ENCODE measurements around the gene SULT4A1.

The SULT4A1 gene

DNA sequence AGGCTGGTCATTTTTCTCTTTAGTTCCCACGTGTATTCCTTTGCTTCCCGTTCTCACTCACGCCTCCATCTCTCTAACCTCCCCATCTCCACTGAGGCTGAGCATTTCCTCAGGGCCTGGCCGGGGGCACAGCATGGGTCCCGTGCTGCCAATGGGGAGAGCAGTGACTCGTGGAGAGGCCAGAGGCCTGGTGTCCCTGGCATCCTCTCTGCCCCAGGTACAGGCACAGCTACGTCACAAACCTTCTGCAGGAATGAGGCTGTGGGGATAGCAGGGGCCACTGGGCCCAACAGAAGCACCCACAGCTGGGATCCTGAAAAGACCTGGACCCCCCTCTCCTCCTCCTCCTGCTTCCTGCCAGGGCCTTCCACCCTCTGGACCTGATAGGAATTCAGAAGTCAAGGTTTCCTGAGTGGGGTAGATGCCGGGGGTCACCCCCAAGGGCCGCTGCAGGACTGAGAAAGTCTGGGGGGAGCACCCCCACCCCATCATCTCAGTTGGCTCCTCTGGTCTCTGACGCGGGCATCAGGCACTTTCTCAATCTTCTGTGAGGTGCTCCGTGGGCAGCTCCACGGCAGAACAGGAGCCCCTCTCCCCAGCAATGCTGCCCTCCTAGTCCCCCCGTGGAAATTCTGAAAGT, 17.7 kb upstream of the SULT4A1 start:
- Histone ChIP-seq H3K27me3 (ENCODE audit: insufficient read depth, poor library complexity, severe bottlenecking) (no peaks in the 10 kb centered on the region), H3K4me3 (replicated peaks; ENCODE audit: insufficient read depth, low read length) (no peak overlapping the region), H3K27ac (replicated peaks) (no peak overlapping the region)
- DNase-seq (ENCODE audit: low read depth in 1 of 2, low spot score in 1 of 2) = no peak
- TF ChIP-seq, protein P1, sequence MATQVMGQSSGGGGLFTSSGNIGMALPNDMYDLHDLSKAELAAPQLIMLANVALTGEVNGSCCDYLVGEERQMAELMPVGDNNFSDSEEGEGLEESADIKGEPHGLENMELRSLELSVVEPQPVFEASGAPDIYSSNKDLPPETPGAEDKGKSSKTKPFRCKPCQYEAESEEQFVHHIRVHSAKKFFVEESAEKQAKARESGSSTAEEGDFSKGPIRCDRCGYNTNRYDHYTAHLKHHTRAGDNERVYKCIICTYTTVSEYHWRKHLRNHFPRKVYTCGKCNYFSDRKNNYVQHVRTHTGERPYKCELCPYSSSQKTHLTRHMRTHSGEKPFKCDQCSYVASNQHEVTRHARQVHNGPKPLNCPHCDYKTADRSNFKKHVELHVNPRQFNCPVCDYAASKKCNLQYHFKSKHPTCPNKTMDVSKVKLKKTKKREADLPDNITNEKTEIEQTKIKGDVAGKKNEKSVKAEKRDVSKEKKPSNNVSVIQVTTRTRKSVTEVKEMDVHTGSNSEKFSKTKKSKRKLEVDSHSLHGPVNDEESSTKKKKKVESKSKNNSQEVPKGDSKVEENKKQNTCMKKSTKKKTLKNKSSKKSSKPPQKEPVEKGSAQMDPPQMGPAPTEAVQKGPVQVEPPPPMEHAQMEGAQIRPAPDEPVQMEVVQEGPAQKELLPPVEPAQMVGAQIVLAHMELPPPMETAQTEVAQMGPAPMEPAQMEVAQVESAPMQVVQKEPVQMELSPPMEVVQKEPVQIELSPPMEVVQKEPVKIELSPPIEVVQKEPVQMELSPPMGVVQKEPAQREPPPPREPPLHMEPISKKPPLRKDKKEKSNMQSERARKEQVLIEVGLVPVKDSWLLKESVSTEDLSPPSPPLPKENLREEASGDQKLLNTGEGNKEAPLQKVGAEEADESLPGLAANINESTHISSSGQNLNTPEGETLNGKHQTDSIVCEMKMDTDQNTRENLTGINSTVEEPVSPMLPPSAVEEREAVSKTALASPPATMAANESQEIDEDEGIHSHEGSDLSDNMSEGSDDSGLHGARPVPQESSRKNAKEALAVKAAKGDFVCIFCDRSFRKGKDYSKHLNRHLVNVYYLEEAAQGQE (IDR thresholded peaks at IDR 0.05; ENCODE audit: insufficient replicate concordance, low read depth) = no peak
- no peak for TF ChIP-seq GABPA (IDR thresholded peaks at IDR 0.05; ENCODE audit: low read depth)
- TF ChIP-seq SPI1 (IDR thresholded peaks at IDR 0.05; ENCODE audit: borderline replicate concordance, low read depth) = no peak
- TF ChIP-seq, protein P2, sequence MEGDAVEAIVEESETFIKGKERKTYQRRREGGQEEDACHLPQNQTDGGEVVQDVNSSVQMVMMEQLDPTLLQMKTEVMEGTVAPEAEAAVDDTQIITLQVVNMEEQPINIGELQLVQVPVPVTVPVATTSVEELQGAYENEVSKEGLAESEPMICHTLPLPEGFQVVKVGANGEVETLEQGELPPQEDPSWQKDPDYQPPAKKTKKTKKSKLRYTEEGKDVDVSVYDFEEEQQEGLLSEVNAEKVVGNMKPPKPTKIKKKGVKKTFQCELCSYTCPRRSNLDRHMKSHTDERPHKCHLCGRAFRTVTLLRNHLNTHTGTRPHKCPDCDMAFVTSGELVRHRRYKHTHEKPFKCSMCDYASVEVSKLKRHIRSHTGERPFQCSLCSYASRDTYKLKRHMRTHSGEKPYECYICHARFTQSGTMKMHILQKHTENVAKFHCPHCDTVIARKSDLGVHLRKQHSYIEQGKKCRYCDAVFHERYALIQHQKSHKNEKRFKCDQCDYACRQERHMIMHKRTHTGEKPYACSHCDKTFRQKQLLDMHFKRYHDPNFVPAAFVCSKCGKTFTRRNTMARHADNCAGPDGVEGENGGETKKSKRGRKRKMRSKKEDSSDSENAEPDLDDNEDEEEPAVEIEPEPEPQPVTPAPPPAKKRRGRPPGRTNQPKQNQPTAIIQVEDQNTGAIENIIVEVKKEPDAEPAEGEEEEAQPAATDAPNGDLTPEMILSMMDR (IDR thresholded peaks at IDR 0.05; ENCODE audit: insufficient read depth, low read length) = no peak
- no peak for TF ChIP-seq POLR2AphosphoS5 (IDR thresholded peaks at IDR 0.05; ENCODE audit: low read depth)

DNA sequence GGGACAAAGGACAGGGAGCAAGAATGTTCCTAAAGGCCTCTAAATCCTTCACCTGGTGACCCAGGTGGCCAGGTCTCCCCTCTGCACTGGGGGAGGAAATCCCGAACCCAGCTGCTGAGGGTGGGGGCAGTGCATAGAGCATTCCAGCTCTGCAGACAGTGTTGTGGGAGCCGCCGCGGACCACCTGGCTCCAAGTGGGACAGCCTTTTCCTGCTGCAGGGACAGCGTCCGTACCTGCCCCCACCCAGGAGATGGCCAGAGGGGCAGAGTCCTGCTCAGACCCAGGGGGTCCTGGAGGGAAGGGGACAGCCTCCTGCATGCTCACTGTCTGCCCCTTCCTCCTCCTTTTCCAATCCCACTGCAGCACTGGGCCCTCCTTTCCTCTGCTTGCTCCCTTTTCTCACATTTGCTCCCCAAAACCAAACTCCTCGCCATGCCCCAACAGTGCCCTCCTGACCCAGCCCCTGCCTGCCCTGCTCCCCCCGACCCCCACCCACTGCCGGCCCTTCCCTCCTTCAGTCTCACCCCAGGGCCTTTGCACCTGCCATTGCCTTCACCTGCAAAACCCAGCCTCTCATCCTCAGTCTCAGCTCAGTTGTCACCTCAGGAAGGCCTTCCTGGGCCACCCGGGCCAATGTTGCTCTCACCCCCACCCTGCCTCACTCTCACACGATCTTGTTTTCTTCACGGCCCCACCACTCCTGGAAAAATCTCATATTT, 16.7 kb upstream of the SULT4A1 start:
- TF ChIP-seq SPI1 (IDR thresholded peaks at IDR 0.05; ENCODE audit: borderline replicate concordance, low read depth) (no peak), GABPA (IDR thresholded peaks at IDR 0.05; ENCODE audit: low read depth) (no peak), POLR2AphosphoS5 (IDR thresholded peaks at IDR 0.05; ENCODE audit: low read depth) (no peak)
- TF ChIP-seq, protein P1 (IDR thresholded peaks at IDR 0.05; ENCODE audit: insufficient replicate concordance, low read depth) = no peak
- TF ChIP-seq, protein P2 (IDR thresholded peaks at IDR 0.05; ENCODE audit: insufficient read depth, low read length) = no peak
- no peak for DNase-seq (ENCODE audit: low read depth in 1 of 2, low spot score in 1 of 2)
- H3K27me3 ChIP-seq (ENCODE audit: insufficient read depth, poor library complexity, severe bottlenecking) = no peaks in the 10 kb centered on the region
- no peak overlapping the region for H3K4me3 ChIP-seq (replicated peaks; ENCODE audit: insufficient read depth, low read length)
- no peak overlapping the region for H3K27ac ChIP-seq (replicated peaks)

DNA sequence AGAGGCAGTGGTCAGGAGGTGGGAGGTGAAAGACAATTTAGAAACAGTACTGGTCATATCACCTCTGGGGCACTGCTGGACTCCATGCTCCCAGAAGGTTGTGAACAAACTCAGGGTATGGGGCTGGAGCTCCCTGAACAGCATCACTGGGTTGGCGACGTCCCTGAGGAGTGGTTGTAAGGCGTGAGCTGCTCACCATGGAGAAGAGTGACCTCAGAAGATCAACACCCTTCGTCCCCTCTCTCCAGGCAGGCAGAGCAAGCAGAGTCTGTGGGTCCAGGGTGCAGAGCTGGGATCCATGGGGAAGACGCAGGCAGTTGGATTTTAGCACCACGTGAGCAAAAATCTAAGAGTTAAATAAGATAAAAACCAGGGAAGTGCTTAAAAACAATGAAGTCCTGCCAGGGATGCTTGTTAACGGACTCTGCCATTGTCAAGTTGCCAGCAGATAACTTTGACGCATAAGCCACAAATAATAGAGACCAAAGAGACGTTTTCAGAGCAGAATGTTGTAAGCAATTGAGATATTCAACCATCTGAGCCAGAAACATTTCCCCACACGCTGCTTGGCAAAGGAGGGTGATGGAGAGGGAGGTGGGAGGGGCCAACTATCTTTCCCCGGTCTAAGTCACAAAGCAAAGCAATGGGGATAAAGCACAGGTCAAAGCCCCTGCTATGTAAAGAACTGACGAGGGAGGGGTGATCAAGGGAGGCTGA, 15.9 kb upstream of the SULT4A1 start:
- no peak for DNase-seq (ENCODE audit: low read depth in 1 of 2, low spot score in 1 of 2)
- TF ChIP-seq, protein P2 (IDR thresholded peaks at IDR 0.05; ENCODE audit: insufficient read depth, low read length) = no peak
- TF ChIP-seq POLR2AphosphoS5 (IDR thresholded peaks at IDR 0.05; ENCODE audit: low read depth) (no peak), SPI1 (IDR thresholded peaks at IDR 0.05; ENCODE audit: borderline replicate concordance, low read depth) (no peak), GABPA (IDR thresholded peaks at IDR 0.05; ENCODE audit: low read depth) (no peak)
- TF ChIP-seq, protein P1 (IDR thresholded peaks at IDR 0.05; ENCODE audit: insufficient replicate concordance, low read depth) = no peak
- H3K4me3 ChIP-seq (replicated peaks; ENCODE audit: insufficient read depth, low read length) = no peak overlapping the region
- no peak overlapping the region for H3K27ac ChIP-seq (replicated peaks)
- H3K27me3 ChIP-seq (ENCODE audit: insufficient read depth, poor library complexity, severe bottlenecking) = no peaks in the 10 kb centered on the region
